Immature natural killer cell (primary cell): ENCODE results near the gene FBP1. TPM values are rescaled to one million over a fixed set of nuclear protein-coding genes. Genes with fewer than 3 reads are reported as not detected.

ENCODE experiments used
- DNase-seq, 3 donors: peaks; one replicate each; pipeline ENCODE4 v3.0.0; 2022; ENCODE audit warnings: mixed read lengths in 1 of 3
- H3K27ac Mint-ChIP-seq, 6 donors: one replicate each; pipeline ENCODE4 v1.8.0; 2020; ENCODE audit warnings: mixed read lengths in 6 of 6, mild to moderate bottlenecking in 5 of 6, inconsistent platforms in 4 of 6, moderate library complexity in 3 of 6
- H3K27me3 Mint-ChIP-seq, 3 donors: one replicate each; pipeline ENCODE4 v1.8.0; 2020 to 2021; ENCODE audit warnings: low read depth in 3 of 3, mild to moderate bottlenecking in 3 of 3, mixed read lengths in 3 of 3, moderate library complexity in 3 of 3, inconsistent platforms in 1 of 3
- H3K36me3 Mint-ChIP-seq, 3 donors: one replicate each; pipeline ENCODE4 v1.8.0; 2020; ENCODE audit warnings: mixed read lengths in 3 of 3, inconsistent platforms in 2 of 3, mild to moderate bottlenecking in 2 of 3
- H3K4me1 Mint-ChIP-seq, 2 donors: one replicate each; pipeline ENCODE4 v1.8.0; 2020; ENCODE audit warnings: inconsistent platforms in 2 of 2, mild to moderate bottlenecking in 2 of 2, mixed read lengths in 2 of 2, moderate library complexity in 1 of 2
- H3K4me3 Mint-ChIP-seq, 5 donors: one replicate each; pipeline ENCODE4 v1.8.0; 2020; ENCODE audit warnings: mild to moderate bottlenecking in 5 of 5, mixed read lengths in 5 of 5, inconsistent platforms in 3 of 5, moderate library complexity in 3 of 5
- H3K9me3 Mint-ChIP-seq, 6 donors: one replicate each; pipeline ENCODE4 v1.8.0; 2020; ENCODE audit warnings: mild to moderate bottlenecking in 6 of 6, mixed read lengths in 6 of 6, inconsistent platforms in 4 of 6, moderate library complexity in 3 of 6
- polyA plus RNA-seq, 3 donors: library from polyadenylated mRNA; unstranded; fragments of 300-500 nt; fragmentation: Illumina TruSeq; gene quantifications; one replicate each; pipeline ENCODE4 v1.2.3, GENCODE V29; 2021

The FBP1 gene
- 10 to 100 TPM; 17.8 to 25.5 (median 22.0) TPM for polyA plus RNA-seq

DNA sequence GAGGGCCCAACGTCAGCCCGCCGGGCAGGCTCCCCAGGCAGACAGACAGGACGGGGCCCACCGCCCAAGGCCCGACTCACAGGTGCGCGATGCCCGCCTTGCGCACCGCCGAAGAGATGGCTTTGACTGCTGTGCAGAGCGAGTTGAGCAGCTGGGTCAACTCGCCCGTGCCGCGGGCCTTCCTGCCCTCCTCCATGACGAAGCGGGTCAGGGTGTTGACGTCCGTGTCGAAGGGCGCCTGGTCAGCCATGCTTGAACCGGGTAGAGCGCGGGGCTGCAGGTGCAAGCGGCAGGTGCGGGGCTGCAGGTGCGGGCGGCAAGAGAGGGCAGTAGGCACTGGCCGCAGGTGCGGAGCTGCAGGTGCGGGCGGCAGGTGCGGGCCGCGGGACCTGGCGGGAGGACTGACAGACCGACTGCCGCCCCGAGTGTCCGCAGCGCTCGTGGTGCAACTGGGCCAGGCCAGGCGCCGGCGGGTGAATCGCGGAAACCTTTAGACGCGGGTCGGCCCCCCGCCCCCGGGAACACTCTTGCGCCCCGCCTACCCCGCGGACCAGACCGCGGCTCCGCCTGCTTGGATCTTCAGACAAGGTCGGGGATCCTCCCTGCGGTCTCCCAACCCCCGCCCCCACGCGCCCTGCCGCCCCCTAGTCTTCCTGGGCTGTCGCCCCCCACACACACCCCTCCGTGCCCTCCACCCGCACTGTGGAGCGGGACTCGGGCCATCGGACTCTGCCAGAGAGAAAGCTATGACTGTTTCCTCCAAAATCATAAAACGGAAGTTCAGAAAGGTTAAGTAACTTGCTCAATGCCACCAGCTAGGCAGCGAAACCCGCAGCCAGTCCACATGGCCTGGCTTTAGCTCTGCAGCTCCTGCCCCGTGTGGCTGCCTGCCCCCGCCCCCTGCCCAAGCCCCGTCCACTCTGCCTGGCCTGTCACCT is at the start of gene FBP1:
TSS of gene FBP1 (minus strand) at position 458 of the 938 bp plus-strand sequence. CDS start at position 250, 208 bp downstream.
- Mint-ChIP-seq H3K9me3 (no peaks in the 10 kb centered on the region), H3K27ac (peak within 1 kb of the TSS; percentile 79 to 93 (median 91)), H3K4me1 (peaks cover 19 to 23% of the 10 kb centered on the region in 2 donors), H3K4me3 (peak within 1 kb of the TSS; percentile 95 to 100 (median 97)), H3K27me3 (peaks cover 2 to 5% (median 3%) of the 10 kb centered on the region in 3 donors), H3K36me3 (no peaks in the 10 kb centered on the region)
- DNase-seq, result peak; percentile 49 to 56 (median 55)

DNA sequence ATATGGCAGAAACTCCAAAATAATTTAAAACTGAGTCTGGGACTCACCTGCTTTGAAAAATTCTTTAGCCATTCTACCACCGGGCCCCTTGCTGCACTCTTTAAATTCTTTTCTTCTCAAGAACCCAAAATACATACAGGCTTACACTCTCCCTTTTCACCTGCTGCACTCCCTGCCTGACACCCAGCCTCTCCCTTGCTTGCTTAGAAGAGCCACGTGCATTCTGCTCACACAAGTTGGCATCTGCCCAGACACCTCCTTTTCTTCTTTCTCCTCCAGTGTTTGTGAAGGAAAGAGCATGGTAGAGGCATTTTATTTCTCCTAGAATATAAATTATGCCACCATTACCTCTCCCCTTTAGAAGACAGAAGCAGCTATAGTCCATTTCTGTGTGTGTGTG is 48.1 kb upstream of the FBP1 start:
- Mint-ChIP-seq H3K9me3 (no peaks in the 10 kb centered on the region), H3K4me3 (no peak overlapping the region), H3K27me3 (peaks cover 2 to 3% (median 2%) of the 10 kb centered on the region in 3 donors), H3K27ac (no peak overlapping the region), H3K36me3 (no peaks in the 10 kb centered on the region), H3K4me1 (no peaks in the 10 kb centered on the region)
- DNase-seq, result no peak

DNA sequence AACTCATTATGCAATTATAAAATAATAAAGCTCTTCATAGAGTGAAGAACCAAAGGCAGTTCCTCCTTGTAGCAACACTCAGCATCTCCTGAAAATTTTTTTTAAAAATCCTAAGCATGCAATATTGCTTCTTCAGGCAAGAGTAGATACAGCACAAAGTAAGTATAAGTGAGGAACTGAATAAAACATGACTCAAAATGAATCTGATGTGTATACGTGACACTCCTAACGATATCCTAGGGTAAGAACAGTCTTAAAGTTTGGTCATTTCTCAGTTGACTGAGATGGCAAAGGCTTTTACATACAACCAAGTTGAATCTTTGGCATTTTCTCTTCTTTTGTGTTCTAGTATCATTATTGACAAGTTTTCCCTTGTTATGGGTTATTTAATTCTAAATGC is 46.0 kb upstream of the FBP1 start:
- H3K27me3 Mint-ChIP-seq, result peaks cover 0 to 2% (median 2%) of the 10 kb centered on the region in 3 donors
- H3K9me3 Mint-ChIP-seq, result no peaks in the 10 kb centered on the region
- no peaks in the 10 kb centered on the region for H3K36me3 Mint-ChIP-seq
- no peak for DNase-seq
- H3K4me3 Mint-ChIP-seq, result no peak overlapping the region
- no peaks in the 10 kb centered on the region for H3K4me1 Mint-ChIP-seq
- no peak overlapping the region for H3K27ac Mint-ChIP-seq

DNA sequence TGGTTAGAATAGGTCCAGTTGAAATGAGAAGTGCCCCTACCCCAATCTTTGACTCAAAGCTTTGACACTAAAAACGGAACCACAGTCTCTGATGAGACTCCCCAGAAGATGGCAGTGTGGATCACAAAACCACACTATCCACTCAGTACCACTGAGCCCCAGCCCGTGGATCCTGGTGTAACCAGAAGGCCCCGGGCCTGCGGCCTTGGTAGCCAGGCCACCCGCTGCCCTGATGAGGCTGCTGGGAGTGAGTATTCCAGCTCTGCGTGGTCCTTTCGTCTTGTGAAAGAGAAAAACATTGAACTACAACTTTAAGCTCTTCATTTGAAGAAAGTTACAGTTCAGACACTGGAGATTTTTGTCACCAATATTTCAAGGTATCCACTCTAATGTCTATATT is 42.2 kb upstream of the FBP1 start:
- Mint-ChIP-seq H3K9me3 (no peaks in the 10 kb centered on the region), H3K36me3 (no peaks in the 10 kb centered on the region), H3K27ac (no peak overlapping the region), H3K4me1 (no peaks in the 10 kb centered on the region), H3K27me3 (peaks cover 0 to 7% (median 3%) of the 10 kb centered on the region in 3 donors), H3K4me3 (no peak overlapping the region)
- peak; percentile 38 to 51 (median 42) for DNase-seq

DNA sequence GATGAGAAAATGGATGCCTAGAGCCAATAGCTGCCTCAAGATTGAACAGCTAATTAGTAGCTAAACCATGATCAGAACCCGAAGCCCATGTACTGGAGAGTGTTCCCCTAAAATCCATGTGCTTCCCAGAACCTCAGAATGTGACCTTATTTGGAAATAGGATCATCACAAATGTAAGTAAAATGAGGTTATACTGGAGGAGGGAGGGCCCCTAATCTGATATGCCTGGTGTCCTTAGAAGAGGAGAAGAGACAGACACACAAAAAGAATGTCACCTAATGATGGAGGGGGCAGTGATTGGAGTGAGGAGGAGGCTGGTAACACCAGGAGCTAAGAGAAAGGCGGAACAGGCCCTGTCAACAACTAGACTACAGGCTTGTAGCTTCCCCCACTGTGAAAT is 41.3 kb upstream of the FBP1 start:
- H3K27ac Mint-ChIP-seq, result no peak overlapping the region
- no peaks in the 10 kb centered on the region for H3K36me3 Mint-ChIP-seq
- no peaks in the 10 kb centered on the region for H3K4me1 Mint-ChIP-seq
- peaks cover 0 to 8% (median 4%) of the 10 kb centered on the region in 3 donors for H3K27me3 Mint-ChIP-seq
- H3K4me3 Mint-ChIP-seq, result no peak overlapping the region
- no peak for DNase-seq
- H3K9me3 Mint-ChIP-seq, result no peaks in the 10 kb centered on the region

DNA sequence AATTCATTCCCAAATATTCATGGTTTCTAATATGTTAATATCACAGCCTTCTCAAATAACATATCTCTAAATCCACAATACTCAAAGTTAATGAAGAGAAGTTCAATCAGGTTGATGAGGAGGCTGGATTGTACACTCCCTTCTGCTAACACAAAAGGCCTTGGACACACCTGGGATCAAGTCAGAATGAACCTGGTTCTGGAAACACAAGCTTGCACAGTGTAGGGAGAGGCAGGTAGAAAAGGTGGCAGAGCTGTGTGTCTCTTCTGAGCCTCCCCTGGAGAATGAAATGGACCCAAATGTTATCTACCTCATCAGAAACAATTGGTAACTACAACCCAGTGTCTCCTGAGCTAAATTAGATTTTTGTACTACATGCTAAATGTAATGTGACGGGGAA is 40.7 kb upstream of the FBP1 start:
- Mint-ChIP-seq H3K27me3 (peaks cover 0 to 8% (median 4%) of the 10 kb centered on the region in 3 donors), H3K4me3 (no peak overlapping the region), H3K36me3 (no peaks in the 10 kb centered on the region), H3K9me3 (no peaks in the 10 kb centered on the region), H3K27ac (no peak overlapping the region), H3K4me1 (no peaks in the 10 kb centered on the region)
- DNase-seq, result no peak

DNA sequence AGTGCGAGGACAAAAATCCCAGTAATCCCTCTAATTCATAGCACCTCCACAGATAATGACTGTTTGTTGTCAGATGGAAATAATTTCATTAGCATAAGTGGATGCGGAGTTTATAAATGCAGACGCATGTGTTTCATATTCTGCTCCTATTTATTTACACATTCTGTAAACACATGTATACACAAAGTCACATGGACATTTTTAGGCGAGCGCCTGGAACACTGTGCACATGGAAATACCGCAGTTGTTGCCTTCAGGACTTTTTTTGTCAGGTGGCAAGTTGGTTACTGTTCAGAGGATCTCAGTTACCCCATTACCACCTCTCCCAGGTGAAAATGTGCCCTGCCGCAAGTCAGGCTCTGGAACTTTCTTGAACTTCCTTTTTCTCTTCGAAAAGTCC is 40.3 kb upstream of the FBP1 start:
- no peaks in the 10 kb centered on the region for H3K4me1 Mint-ChIP-seq
- no peak overlapping the region for H3K27ac Mint-ChIP-seq
- no peaks in the 10 kb centered on the region for H3K9me3 Mint-ChIP-seq
- H3K36me3 Mint-ChIP-seq, result no peaks in the 10 kb centered on the region
- no peak for DNase-seq
- H3K27me3 Mint-ChIP-seq, result peaks cover 0 to 8% (median 4%) of the 10 kb centered on the region in 3 donors
- H3K4me3 Mint-ChIP-seq, result no peak overlapping the region

DNA sequence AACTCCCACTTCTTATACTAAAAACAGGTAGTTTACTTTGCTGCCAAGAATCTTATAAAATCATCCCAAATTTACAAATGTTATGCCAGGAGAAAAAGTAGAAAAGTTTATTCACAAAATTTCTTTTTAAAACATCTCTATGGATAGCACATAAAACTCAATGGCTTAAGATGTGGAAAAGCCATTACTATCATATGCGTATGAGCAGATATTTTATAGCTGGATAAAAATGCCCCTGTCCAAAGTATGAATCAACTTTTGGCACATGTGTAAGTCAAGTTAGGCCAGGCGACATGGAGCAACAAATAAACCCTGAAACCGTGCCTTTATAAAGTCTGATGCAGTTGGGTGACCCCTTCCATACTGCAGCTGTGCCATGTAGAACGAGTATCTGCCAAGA is 38.6 kb upstream of the FBP1 start:
- H3K9me3 Mint-ChIP-seq, result no peaks in the 10 kb centered on the region
- H3K4me3 Mint-ChIP-seq, result no peak overlapping the region
- H3K27me3 Mint-ChIP-seq, result peaks cover 0 to 8% (median 4%) of the 10 kb centered on the region in 3 donors
- no peak overlapping the region for H3K27ac Mint-ChIP-seq
- H3K36me3 Mint-ChIP-seq, result no peaks in the 10 kb centered on the region
- no peaks in the 10 kb centered on the region for H3K4me1 Mint-ChIP-seq
- no peak for DNase-seq

DNA sequence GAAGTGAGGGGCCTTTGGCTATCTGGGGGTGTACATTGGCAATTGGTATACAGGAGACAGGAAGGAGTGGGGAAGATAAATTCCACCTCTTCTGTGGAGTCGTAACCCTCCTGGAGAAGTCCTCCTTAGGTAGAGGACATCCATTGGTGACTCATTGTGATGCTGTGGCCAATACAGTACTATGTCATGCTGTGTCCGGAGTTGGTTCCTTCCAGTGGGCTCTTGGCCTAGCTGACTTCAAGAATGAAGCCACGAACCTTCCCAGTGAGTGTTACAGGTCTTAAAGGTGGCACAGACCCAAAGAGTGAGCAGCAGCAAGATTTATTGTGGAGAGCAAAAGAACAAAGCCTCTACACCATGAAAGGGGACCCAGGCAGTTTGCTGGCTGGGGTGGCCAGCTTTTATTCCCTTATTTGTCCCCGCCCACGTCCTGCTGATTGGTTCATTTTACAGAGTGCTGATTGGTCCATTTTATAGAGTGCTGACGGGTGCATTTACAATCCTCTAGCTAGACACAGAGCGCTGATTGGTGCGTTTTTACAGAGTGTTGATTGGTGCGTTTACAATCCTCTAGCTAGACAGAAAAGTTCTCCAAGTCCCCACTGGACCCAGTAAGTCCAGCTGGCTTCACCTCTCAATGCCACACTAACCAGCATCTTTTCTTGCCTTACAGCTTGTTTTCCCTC is 37.3 kb upstream of the FBP1 start:
- no peaks in the 10 kb centered on the region for H3K36me3 Mint-ChIP-seq
- no peaks in the 10 kb centered on the region for H3K9me3 Mint-ChIP-seq
- no peak overlapping the region for H3K4me3 Mint-ChIP-seq
- H3K4me1 Mint-ChIP-seq, result no peaks in the 10 kb centered on the region
- H3K27ac Mint-ChIP-seq, result no peak overlapping the region
- H3K27me3 Mint-ChIP-seq, result peaks cover 0 to 8% (median 4%) of the 10 kb centered on the region in 3 donors
- no peak for DNase-seq

DNA sequence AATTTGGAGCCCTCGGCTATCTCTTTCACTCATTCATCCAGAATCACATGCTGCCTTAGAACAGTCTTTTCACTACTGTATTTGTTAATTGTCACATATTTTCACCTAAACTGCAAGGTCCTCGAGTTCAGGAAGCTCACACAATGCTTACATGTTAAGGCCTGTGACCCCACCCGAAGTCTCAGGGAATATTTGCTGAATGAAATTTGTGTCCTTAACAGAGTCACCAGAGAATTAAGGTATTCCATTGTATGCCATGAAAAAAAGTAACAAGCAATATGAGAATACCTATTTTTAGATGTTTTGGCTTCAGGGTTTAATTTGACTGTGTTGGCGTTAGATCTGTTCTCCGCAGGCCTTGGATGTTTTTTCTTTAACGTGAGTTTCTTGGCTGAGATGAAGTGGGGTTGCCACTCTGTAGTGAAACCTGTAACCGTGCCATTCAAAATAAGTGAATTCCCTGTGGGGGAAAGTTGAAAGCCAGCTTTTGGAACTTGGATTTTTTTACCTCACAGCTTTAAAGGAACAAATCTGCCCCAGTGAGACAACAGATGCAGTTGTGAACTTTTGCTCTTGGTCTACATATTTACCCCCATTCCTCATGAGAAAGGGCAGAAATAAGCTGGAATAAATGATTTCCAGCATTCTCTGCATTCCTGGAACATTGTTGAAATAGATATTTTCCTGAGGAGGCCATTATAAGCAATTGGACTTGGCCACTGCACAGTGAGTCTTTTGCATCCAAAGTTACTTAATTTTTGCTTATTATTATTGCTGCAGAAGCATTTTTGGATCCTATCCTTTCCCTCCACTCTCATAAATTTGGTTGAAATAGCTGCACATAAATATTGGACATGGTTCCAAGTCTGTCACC is 35.9 kb upstream of the FBP1 start:
- Mint-ChIP-seq H3K9me3 (no peaks in the 10 kb centered on the region), H3K27ac (no peak overlapping the region), H3K27me3 (peaks cover 0 to 8% (median 4%) of the 10 kb centered on the region in 3 donors), H3K4me1 (no peaks in the 10 kb centered on the region), H3K36me3 (no peaks in the 10 kb centered on the region), H3K4me3 (no peak overlapping the region)
- DNase-seq, result no peak

DNA sequence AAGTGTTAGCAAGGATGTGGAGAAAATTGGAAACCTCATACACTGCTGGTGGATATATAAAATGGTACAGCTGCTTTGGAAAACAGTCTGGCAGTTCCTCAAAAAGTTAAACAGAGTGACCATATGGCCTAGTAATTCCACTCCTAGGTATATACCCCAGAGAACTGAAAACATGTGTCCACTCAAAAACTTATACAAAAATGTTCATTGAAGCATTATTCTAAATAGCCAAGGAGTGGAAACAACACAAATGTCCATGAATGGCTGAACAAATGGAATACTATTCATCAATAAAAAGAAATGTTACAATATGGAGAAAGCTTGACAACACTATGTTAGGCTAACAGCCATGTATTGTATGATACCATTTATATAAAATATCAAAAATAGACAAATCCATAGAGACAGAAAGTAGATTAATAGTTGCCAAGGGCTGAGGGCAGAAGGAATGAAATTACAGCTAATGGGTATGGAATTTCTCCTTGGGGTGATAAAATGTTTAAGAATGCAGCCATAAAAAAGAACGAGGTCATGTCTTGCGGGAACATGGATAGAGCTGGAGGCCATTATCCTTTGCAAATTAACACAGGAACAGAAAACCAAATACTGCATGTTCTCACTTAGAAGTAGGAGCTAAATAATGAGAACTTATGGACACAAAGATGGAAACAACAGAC is 33.6 kb upstream of the FBP1 start:
- no peak for DNase-seq
- Mint-ChIP-seq H3K4me3 (no peak overlapping the region), H3K27ac (no peak overlapping the region), H3K9me3 (no peaks in the 10 kb centered on the region), H3K4me1 (peaks cover 6 to 15% of the 10 kb centered on the region in 2 donors), H3K36me3 (no peaks in the 10 kb centered on the region), H3K27me3 (peaks cover 2 to 8% (median 4%) of the 10 kb centered on the region in 3 donors)

DNA sequence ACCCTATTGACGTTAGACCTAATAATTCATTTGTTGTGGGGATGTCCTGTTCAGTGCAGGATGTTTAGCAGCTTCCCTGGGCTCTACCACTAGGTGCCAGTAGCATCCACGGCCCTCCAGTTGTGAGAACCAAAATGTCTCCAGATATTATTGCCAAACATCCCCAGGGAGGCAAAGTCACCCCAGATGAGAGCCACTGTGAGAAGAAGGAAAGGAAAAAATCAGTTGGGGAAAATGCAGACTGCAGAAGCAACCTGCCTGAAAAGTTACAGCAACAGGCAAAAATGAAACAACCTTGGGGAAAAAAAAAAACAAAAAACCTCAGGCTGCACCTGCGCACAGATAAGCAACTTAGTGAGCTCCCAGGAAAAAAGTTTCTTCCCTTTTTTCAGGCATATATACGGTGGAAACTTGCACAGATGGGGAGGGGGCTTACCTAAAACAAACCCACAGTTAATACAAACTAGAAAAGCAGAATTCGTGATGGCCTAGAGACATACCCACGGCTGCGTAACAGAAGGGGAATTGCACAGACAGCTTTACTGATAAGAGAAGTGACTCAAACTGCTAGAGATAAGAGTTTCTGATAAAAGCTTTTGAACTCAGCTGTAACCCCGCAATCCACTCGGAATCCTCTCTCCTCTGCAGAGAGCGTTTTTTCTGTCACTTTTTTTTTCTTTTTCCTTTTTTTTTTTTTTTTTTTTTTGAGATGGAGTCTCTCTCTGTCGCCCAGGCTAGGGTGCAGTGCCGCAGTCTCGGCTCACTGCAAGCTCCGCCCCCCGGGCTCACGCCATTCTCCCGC is 29.8 kb upstream of the FBP1 start:
- peaks cover 6 to 15% of the 10 kb centered on the region in 2 donors for H3K4me1 Mint-ChIP-seq
- no peaks in the 10 kb centered on the region for H3K36me3 Mint-ChIP-seq
- H3K4me3 Mint-ChIP-seq, result peak overlapping the region; percentile 88 to 95 (median 92)
- DNase-seq, result peak in 2 of 3 donors; percentile 22 to 36
- H3K27me3 Mint-ChIP-seq, result peaks cover 7 to 10% (median 8%) of the 10 kb centered on the region in 3 donors
- H3K27ac Mint-ChIP-seq, result peak overlapping the region in 4 of 6 donors; percentile 9 to 83 (median 67)
- no peaks in the 10 kb centered on the region for H3K9me3 Mint-ChIP-seq
